OCI-LY1 (cell line): Measurements from ENCODE around the gene OSTF1.

ENCODE experiments used
- CTCF ChIP-seq: fragments of 200-600 bp; sonication (generic), shearing (Covaris generic); IDR thresholded peaks from 2 replicates; pipeline ENCODE4 v1.5.1; 2017; ENCODE audit warnings: mild to moderate bottlenecking, antibody characterized with exemption, low read length, moderate library complexity, mixed read lengths
- EZH2 ChIP-seq: fragments of 200-600 bp; sonication (generic), shearing (Covaris generic); IDR thresholded peaks from 2 replicates; pipeline ENCODE4 v1.8.0; 2017; ENCODE audit warnings: borderline replicate concordance, mixed run types, mild to moderate bottlenecking, antibody characterized with exemption, low read length, moderate library complexity, mixed read lengths

GRCh38 chr9:75149841-75150241, 61.5 kb downstream of the OSTF1 start:
- TF ChIP-seq CTCF (no peak), EZH2 (no peak)
